Measurements from ENCODE around the gene MRPL9. TPM values are rescaled to one million over a fixed set of nuclear protein-coding genes. Genes with fewer than 3 reads are reported as not detected.
"Not testable (repeated sequence)": the region's sequence is repeated elsewhere in the genome, so short reads cannot be mapped to it uniquely, and the experiment has no call there.

Gene MRPL9
- total and polyA plus RNA-seq, 2 experiments from 2014 or later = 89.0 to 126 TPM

GRCh38 chr1:151782026-151782425 lies 18.7 kb upstream of the MRPL9 start:
- not testable (repeated sequence) for H3K27me3 Mint-ChIP-seq (ENCODE audit: insufficient read depth, low read depth, poor library complexity); H3K79me2 ChIP-seq (replicated peaks; ENCODE audit: insufficient read depth); H3K4me3 Mint-ChIP-seq; H3K27ac ChIP-seq (ENCODE audit: low read depth); H3K4me1 ChIP-seq (ENCODE audit: insufficient read depth); H3K27me3 ChIP-seq (ENCODE audit: insufficient read depth); H3K9me2 ChIP-seq (ENCODE audit: insufficient read depth); H3K9me3 Mint-ChIP-seq; H3K27ac Mint-ChIP-seq; ATAC-seq; H3K4me3 ChIP-seq; H3K4me2 ChIP-seq; H3K36me3 ChIP-seq (ENCODE audit: insufficient read depth); H3F3A ChIP-seq (replicated peaks; ENCODE audit: low read depth); DNase-seq (ENCODE audit: low spot score); H2AFZ ChIP-seq; H3K4me1 Mint-ChIP-seq; H4K20me1 ChIP-seq (replicated peaks; ENCODE audit: insufficient read depth)
- peaks cover 19% of the 10 kb centered on the region for H3K36me3 Mint-ChIP-seq (ENCODE audit: low read depth)

- not testable (repeated sequence) for H3K36me3 ChIP-seq (ENCODE audit: insufficient read depth); H4K20me1 ChIP-seq (replicated peaks; ENCODE audit: insufficient read depth); H3K27me3 ChIP-seq (ENCODE audit: insufficient read depth); H3K9me3 Mint-ChIP-seq; H3K4me1 ChIP-seq (ENCODE audit: insufficient read depth); H3K27ac Mint-ChIP-seq; H2AFZ ChIP-seq; H3K4me1 Mint-ChIP-seq; DNase-seq (ENCODE audit: low spot score); ATAC-seq; H3K4me3 Mint-ChIP-seq; H3K79me2 ChIP-seq (replicated peaks; ENCODE audit: insufficient read depth); H3K27ac ChIP-seq (ENCODE audit: low read depth); H3K27me3 Mint-ChIP-seq (ENCODE audit: insufficient read depth, low read depth, poor library complexity); H3F3A ChIP-seq (replicated peaks; ENCODE audit: low read depth); H3K4me3 ChIP-seq; H3K9me2 ChIP-seq (ENCODE audit: insufficient read depth); H3K4me2 ChIP-seq
- peaks cover 25% of the 10 kb centered on the region for H3K36me3 Mint-ChIP-seq (ENCODE audit: low read depth)
Measured at GRCh38 chr1:151780736-151781135, 17.4 kb upstream of the MRPL9 start.

- no peak overlapping the region for H2AFZ ChIP-seq
- no peak overlapping the region for H3K4me3 ChIP-seq
- no peaks in the 10 kb centered on the region for H3K79me2 ChIP-seq (replicated peaks; ENCODE audit: insufficient read depth)
- Mint-ChIP-seq H3K27ac (no peak overlapping the region), H3K27me3 (ENCODE audit: insufficient read depth, low read depth, poor library complexity) (no peaks in the 10 kb centered on the region), H3K36me3 (ENCODE audit: low read depth) (peaks cover 25% of the 10 kb centered on the region), H3K4me1 (no peaks in the 10 kb centered on the region), H3K9me3 (no peaks in the 10 kb centered on the region), H3K4me3 (no peak overlapping the region)
- H3K4me1 ChIP-seq (ENCODE audit: insufficient read depth) = no peaks in the 10 kb centered on the region
- no peak for DNase-seq (ENCODE audit: low spot score)
- no peak overlapping the region for H3K27ac ChIP-seq (ENCODE audit: low read depth)
- peaks cover 4% of the 10 kb centered on the region; the same call in 1 of the 2 replicates for H3K36me3 ChIP-seq (ENCODE audit: insufficient read depth)
- H4K20me1 ChIP-seq (replicated peaks; ENCODE audit: insufficient read depth) = no peaks in the 10 kb centered on the region
- no peaks in the 10 kb centered on the region for H3F3A ChIP-seq (replicated peaks; ENCODE audit: low read depth)
- no peak for ATAC-seq
- no peaks in the 10 kb centered on the region for H3K9me2 ChIP-seq (ENCODE audit: insufficient read depth)
- no peaks in the 10 kb centered on the region for H3K27me3 ChIP-seq (ENCODE audit: insufficient read depth)
- H3K4me2 ChIP-seq = no peak overlapping the region
- TF ChIP-seq, protein P1, sequence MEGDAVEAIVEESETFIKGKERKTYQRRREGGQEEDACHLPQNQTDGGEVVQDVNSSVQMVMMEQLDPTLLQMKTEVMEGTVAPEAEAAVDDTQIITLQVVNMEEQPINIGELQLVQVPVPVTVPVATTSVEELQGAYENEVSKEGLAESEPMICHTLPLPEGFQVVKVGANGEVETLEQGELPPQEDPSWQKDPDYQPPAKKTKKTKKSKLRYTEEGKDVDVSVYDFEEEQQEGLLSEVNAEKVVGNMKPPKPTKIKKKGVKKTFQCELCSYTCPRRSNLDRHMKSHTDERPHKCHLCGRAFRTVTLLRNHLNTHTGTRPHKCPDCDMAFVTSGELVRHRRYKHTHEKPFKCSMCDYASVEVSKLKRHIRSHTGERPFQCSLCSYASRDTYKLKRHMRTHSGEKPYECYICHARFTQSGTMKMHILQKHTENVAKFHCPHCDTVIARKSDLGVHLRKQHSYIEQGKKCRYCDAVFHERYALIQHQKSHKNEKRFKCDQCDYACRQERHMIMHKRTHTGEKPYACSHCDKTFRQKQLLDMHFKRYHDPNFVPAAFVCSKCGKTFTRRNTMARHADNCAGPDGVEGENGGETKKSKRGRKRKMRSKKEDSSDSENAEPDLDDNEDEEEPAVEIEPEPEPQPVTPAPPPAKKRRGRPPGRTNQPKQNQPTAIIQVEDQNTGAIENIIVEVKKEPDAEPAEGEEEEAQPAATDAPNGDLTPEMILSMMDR (conservative IDR thresholded peaks at IDR 0.05; ENCODE audit: low read depth in 2 of 2) = no peak
- TF ChIP-seq JUNB (IDR thresholded peaks at IDR 0.05; ENCODE audit: unreplicated experiment) (no peak), STAT1 (IDR thresholded peaks at IDR 0.05; ENCODE audit: unreplicated experiment) (no peak), ZNF331 (CRISPR knock-in tag; IDR thresholded peaks at IDR 0.05; ENCODE audit: low read depth) (no peak), POLR2AphosphoS5 (IDR thresholded peaks at IDR 0.05; ENCODE audit: low read depth) (no peak), EZH2phosphoT487 (IDR thresholded peaks at IDR 0.05; ENCODE audit: unreplicated experiment) (no peak), EZH2 (IDR thresholded peaks at IDR 0.05; ENCODE audit: low read depth, unreplicated experiment) (no peak)
- TF ChIP-seq, protein P2, sequence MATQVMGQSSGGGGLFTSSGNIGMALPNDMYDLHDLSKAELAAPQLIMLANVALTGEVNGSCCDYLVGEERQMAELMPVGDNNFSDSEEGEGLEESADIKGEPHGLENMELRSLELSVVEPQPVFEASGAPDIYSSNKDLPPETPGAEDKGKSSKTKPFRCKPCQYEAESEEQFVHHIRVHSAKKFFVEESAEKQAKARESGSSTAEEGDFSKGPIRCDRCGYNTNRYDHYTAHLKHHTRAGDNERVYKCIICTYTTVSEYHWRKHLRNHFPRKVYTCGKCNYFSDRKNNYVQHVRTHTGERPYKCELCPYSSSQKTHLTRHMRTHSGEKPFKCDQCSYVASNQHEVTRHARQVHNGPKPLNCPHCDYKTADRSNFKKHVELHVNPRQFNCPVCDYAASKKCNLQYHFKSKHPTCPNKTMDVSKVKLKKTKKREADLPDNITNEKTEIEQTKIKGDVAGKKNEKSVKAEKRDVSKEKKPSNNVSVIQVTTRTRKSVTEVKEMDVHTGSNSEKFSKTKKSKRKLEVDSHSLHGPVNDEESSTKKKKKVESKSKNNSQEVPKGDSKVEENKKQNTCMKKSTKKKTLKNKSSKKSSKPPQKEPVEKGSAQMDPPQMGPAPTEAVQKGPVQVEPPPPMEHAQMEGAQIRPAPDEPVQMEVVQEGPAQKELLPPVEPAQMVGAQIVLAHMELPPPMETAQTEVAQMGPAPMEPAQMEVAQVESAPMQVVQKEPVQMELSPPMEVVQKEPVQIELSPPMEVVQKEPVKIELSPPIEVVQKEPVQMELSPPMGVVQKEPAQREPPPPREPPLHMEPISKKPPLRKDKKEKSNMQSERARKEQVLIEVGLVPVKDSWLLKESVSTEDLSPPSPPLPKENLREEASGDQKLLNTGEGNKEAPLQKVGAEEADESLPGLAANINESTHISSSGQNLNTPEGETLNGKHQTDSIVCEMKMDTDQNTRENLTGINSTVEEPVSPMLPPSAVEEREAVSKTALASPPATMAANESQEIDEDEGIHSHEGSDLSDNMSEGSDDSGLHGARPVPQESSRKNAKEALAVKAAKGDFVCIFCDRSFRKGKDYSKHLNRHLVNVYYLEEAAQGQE (IDR thresholded peaks at IDR 0.05; ENCODE audit: unreplicated experiment) = no peak
Measured at GRCh38 chr1:151779852-151780251, 16.6 kb upstream of the MRPL9 start.
